ENCODE results near the gene USP7. TPM values are rescaled to one million over a fixed set of nuclear protein-coding genes. Genes with fewer than 3 reads are reported as not detected.
A peak's percentile ranks its signal among the peaks of the same experiment; 100 is the strongest.

The USP7 gene
- total and polyA plus RNA-seq, 2 experiments from 2014 or later = 13.3 to 30.6 TPM

DNA sequence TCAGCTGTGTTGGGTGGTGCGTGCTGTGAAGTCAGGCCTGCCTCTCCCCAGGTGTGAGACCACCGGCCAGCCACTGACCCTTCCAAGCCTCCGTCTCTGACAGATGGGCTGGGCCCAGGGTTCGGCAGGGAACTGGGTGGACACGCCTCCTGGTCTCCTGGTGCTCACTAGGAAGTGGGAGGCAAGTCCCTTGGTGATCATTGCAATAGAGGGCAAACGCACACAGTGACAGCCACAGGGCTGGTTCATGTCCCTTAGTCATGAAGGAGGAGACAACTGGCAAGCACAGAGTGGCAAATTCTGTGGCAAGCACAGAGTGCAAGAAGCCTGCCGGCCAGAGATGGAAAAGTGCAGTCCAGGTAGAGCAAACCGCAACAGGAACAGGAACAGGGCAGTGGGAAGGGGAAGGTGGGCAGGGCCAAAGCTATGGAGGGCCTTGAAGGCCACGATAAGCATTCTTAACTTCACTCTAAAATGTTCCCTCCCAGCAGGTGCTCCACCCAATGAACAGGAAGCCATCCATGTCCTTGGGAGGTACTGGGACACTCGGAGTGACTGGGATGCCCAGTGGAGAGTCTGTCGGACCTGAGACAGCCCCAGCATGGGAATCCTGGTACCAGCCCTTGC, 21.9 kb downstream of the USP7 start:
- no peak for DNase-seq
- TF ChIP-seq EZH2phosphoT487 (IDR thresholded peaks at IDR 0.05; ENCODE audit: insufficient read depth, low read depth) = no peak
- no peak for TF ChIP-seq EZH2 (IDR thresholded peaks at IDR 0.05; ENCODE audit: insufficient read depth, poor library complexity, severe bottlenecking)
- H4K20me1 ChIP-seq (ENCODE audit: insufficient read depth) = peaks cover 56% of the 10 kb centered on the region; the same call in 1 of the 2 replicates
- H3K4me3 ChIP-seq = no peak overlapping the region
- peaks cover 100% of the 10 kb centered on the region for H3K79me2 ChIP-seq (ENCODE audit: insufficient read depth)
- no peak overlapping the region for H3K9ac ChIP-seq
- WGBS, 2 experiments (ENCODE audit: low coverage in 1 of 2, low lambda C conversion rate in 2 of 2, missing lambda C conversion rate in 2 of 2) = 73 to 82% methylated on average over 9 to 11 of the region's 11 CpGs
- no peaks in the 10 kb centered on the region for H3K9me2 ChIP-seq (ENCODE audit: insufficient read depth)
- H3K27ac ChIP-seq = no peak overlapping the region
- in situ Hi-C loops (cut with MboI) = loop anchor here (25.0 kb wide), 1 partner anchor 1795 kb away; the partner anchor contains the start of gene NUBP1
- no peaks in the 10 kb centered on the region for H3K27me3 ChIP-seq (replicated peaks; ENCODE audit: insufficient read depth)
- no peaks in the 10 kb centered on the region for H3K36me3 ChIP-seq (ENCODE audit: low read depth)
- H3K9me3 ChIP-seq (ENCODE audit: low read depth) = no peaks in the 10 kb centered on the region
- H2AFZ ChIP-seq = no peak overlapping the region
- H3F3A ChIP-seq (ENCODE audit: insufficient read depth) = no peaks in the 10 kb centered on the region
- H3K4me2 ChIP-seq (ENCODE audit: unreplicated experiment) = no peak overlapping the region
- peaks cover under 1% of the 10 kb centered on the region; the same call in 1 of the 2 replicates for H3K4me1 ChIP-seq (ENCODE audit: insufficient read depth)

DNA sequence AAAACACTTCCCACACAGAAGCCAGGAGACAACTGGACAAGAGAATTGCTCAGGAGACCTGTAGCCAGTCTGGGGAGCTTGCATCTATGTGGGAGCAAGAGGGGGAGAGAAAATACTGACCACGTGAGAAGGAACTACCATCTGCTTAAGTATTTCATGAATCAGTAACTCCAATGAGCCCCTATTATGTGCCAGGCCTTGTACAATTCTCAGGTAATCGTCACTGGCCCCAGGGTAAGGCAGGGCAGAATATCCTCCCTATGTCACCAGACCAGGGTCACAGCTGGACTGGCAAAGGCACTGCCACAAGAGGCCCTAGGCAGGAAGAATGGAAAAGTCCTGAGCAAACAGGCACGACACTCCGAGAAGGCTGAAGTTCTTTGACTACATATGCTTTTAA, 25.9 kb downstream of the USP7 start:
- Histone ChIP-seq H2AFZ (no peak overlapping the region), H3K4me3 (no peak overlapping the region), H3K9me3 (ENCODE audit: low read depth) (no peaks in the 10 kb centered on the region), H3K4me2 (ENCODE audit: unreplicated experiment) (no peak overlapping the region), H3K79me2 (ENCODE audit: insufficient read depth) (peaks cover 100% of the 10 kb centered on the region), H3K27ac (no peak overlapping the region), H3K9me2 (ENCODE audit: insufficient read depth) (no peaks in the 10 kb centered on the region), H4K20me1 (ENCODE audit: insufficient read depth) (peaks cover 67% of the 10 kb centered on the region; the same call in 1 of the 2 replicates), H3K36me3 (ENCODE audit: low read depth) (no peaks in the 10 kb centered on the region), H3K4me1 (ENCODE audit: insufficient read depth) (peaks cover 4% of the 10 kb centered on the region), H3K27me3 (replicated peaks; ENCODE audit: insufficient read depth) (no peaks in the 10 kb centered on the region), H3K9ac (no peak overlapping the region), H3F3A (ENCODE audit: insufficient read depth) (no peaks in the 10 kb centered on the region)
- WGBS, 2 experiments (ENCODE audit: low coverage in 1 of 2, low lambda C conversion rate in 2 of 2, missing lambda C conversion rate in 2 of 2) = 51 to 54% methylated on average over 4 of the region's 4 CpGs
- no peak for TF ChIP-seq EZH2 (IDR thresholded peaks at IDR 0.05; ENCODE audit: insufficient read depth, poor library complexity, severe bottlenecking)
- no peak for TF ChIP-seq EZH2phosphoT487 (IDR thresholded peaks at IDR 0.05; ENCODE audit: insufficient read depth, low read depth)
- in situ Hi-C loops (cut with MboI) = loop anchor here (25.0 kb wide), 1 partner anchor 1799 kb away; the partner anchor contains the start of gene NUBP1
- no peak for DNase-seq

DNA sequence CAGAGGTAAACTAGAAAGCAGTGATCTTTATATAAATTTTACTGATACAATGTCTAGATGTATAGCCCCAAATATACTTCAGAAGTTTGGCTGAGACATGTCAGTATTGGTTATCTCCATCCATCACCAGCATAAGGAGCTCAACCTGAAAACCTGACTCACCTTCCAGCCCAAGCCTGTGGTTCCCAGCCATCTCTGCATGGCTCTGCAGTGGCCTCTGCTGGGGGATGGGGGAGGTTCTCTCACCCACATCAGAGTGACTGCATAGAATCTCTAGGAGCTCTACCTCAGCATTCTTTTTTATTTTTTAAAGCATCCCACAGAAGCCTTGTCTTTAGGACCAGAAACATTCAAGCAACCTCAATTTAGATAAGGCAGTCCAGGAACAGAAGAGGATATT, 27.3 kb downstream of the USP7 start:
- TF ChIP-seq EZH2phosphoT487 (IDR thresholded peaks at IDR 0.05; ENCODE audit: insufficient read depth, low read depth) (no peak), EZH2 (IDR thresholded peaks at IDR 0.05; ENCODE audit: insufficient read depth, poor library complexity, severe bottlenecking) (no peak)
- H3K4me3 ChIP-seq = no peak overlapping the region
- H3K27me3 ChIP-seq (replicated peaks; ENCODE audit: insufficient read depth) = no peaks in the 10 kb centered on the region
- H3K9me2 ChIP-seq (ENCODE audit: insufficient read depth) = no peaks in the 10 kb centered on the region
- H3K27ac ChIP-seq = no peak overlapping the region; the same call in 1 of the 2 replicates
- H3K9ac ChIP-seq = no peak overlapping the region
- H3F3A ChIP-seq (ENCODE audit: insufficient read depth) = no peaks in the 10 kb centered on the region
- H4K20me1 ChIP-seq (ENCODE audit: insufficient read depth) = peaks cover 81% of the 10 kb centered on the region
- peak; percentile 75 for DNase-seq
- peaks cover 4% of the 10 kb centered on the region for H3K4me1 ChIP-seq (ENCODE audit: insufficient read depth)
- no peaks in the 10 kb centered on the region for H3K36me3 ChIP-seq (ENCODE audit: low read depth)
- no peak overlapping the region for H3K4me2 ChIP-seq (ENCODE audit: unreplicated experiment)
- H2AFZ ChIP-seq = no peak overlapping the region
- in situ Hi-C loops (cut with MboI) = loop anchor here (25.0 kb wide), 1 partner anchor 1801 kb away; the partner anchor contains the start of gene NUBP1
- H3K79me2 ChIP-seq (ENCODE audit: insufficient read depth) = peaks cover 100% of the 10 kb centered on the region
- H3K9me3 ChIP-seq (ENCODE audit: low read depth) = no peaks in the 10 kb centered on the region

DNA sequence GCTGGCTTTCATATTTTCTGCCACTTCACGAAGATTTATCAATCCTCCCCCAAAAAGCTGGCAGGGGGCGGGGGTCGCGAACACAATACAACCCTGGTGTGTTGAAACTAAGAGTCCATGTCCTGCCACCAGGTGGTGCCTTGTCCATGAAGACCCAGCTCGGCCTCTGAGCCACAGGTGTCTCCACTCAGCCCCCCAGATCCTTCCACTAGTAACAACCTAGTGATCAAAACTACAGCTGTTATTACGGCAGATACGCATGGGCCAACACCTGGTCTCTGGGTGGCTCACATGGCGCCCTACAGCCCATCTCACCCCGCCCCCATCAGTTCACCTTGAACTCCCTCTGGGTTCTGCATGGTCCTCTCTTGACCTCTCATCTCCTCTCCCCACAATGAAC, 27.7 kb downstream of the USP7 start:
- Histone ChIP-seq H3K4me2 (ENCODE audit: unreplicated experiment) (no peak overlapping the region), H3F3A (ENCODE audit: insufficient read depth) (no peaks in the 10 kb centered on the region), H3K36me3 (ENCODE audit: low read depth) (no peaks in the 10 kb centered on the region), H3K79me2 (ENCODE audit: insufficient read depth) (peaks cover 100% of the 10 kb centered on the region), H2AFZ (no peak overlapping the region), H3K9me2 (ENCODE audit: insufficient read depth) (no peaks in the 10 kb centered on the region), H3K4me1 (ENCODE audit: insufficient read depth) (peaks cover 4% of the 10 kb centered on the region), H3K9me3 (ENCODE audit: low read depth) (no peaks in the 10 kb centered on the region), H3K27ac (no peak overlapping the region), H4K20me1 (ENCODE audit: insufficient read depth) (peaks cover 81% of the 10 kb centered on the region), H3K9ac (no peak overlapping the region), H3K27me3 (replicated peaks; ENCODE audit: insufficient read depth) (no peaks in the 10 kb centered on the region), H3K4me3 (no peak overlapping the region)
- in situ Hi-C loops (cut with MboI) = loop anchor here (25.0 kb wide), 1 partner anchor 1801 kb away; the partner anchor contains the start of gene NUBP1
- TF ChIP-seq EZH2 (IDR thresholded peaks at IDR 0.05; ENCODE audit: insufficient read depth, poor library complexity, severe bottlenecking) (no peak), EZH2phosphoT487 (IDR thresholded peaks at IDR 0.05; ENCODE audit: insufficient read depth, low read depth) (no peak)
- DNase-seq = no peak
- 90 to 93% methylated on average over 9 of the region's 9 CpGs for WGBS, 2 experiments (ENCODE audit: low coverage in 1 of 2, low lambda C conversion rate in 2 of 2, missing lambda C conversion rate in 2 of 2)

Measured in GM23248 (cell line).